Articular chondrocyte of knee joint (primary cell): ENCODE data around the gene RXFP4. TPM values are rescaled to one million over a fixed set of nuclear protein-coding genes. Genes with fewer than 3 reads are reported as not detected.

Experiments used
- small RNA-seq: library from RNA; depleted of rRNA; stranded (forward); fragments of <200 nt; gene quantifications from one replicate; pipeline ENCODE3, GENCODE V24; 2012
- total RNA-seq: library from RNA; depleted of rRNA; stranded (reverse); fragments of >200 nt; gene quantifications from 2 replicates; pipeline ENCODE4 v1.2.3, GENCODE V29; 2012

RXFP4 gene, protein sequence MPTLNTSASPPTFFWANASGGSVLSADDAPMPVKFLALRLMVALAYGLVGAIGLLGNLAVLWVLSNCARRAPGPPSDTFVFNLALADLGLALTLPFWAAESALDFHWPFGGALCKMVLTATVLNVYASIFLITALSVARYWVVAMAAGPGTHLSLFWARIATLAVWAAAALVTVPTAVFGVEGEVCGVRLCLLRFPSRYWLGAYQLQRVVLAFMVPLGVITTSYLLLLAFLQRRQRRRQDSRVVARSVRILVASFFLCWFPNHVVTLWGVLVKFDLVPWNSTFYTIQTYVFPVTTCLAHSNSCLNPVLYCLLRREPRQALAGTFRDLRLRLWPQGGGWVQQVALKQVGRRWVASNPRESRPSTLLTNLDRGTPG
- total RNA-seq: not detected in 2 replicates

DNA sequence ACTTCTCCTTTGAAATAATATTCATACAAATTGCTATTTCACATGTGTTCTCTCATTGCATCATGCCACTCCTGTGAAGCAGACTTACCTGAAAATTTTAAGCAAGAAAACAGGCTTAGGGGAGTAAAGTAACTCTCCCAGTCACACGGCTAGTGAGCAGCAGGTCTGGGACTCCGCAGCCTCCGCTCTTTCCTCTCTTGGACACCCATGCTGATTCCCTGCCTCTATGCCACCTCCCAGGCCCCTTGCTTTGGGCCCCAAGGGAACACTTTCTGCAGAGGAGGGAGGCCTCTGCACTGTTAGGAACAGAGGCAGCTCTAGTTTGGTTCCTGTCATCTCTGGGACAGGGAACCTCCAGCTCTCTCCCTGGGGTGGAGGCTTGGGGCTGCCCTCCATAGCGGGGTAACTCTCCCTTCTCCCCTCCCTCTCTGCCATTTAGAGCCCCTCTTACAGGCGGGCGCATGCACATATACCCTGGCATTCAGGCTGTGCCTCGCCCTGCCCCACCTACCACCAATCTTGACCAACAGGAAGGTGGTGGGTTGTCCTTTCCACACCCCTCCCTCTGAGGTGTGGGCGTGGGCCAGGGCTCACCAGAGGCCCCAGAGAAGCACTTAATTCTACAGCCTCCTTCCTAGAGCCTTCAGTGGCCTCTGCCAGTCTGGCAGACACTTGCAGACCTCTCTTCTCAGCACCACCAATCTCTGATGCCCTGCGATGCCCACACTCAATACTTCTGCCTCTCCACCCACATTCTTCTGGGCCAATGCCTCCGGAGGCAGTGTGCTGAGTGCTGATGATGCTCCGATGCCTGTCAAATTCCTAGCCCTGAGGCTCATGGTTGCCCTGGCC, at the start of gene RXFP4:
RXFP4 (plus strand) TSS at position 646 of the 852 bp plus-strand sequence; CDS start at position 718, 72 bp downstream.

DNA sequence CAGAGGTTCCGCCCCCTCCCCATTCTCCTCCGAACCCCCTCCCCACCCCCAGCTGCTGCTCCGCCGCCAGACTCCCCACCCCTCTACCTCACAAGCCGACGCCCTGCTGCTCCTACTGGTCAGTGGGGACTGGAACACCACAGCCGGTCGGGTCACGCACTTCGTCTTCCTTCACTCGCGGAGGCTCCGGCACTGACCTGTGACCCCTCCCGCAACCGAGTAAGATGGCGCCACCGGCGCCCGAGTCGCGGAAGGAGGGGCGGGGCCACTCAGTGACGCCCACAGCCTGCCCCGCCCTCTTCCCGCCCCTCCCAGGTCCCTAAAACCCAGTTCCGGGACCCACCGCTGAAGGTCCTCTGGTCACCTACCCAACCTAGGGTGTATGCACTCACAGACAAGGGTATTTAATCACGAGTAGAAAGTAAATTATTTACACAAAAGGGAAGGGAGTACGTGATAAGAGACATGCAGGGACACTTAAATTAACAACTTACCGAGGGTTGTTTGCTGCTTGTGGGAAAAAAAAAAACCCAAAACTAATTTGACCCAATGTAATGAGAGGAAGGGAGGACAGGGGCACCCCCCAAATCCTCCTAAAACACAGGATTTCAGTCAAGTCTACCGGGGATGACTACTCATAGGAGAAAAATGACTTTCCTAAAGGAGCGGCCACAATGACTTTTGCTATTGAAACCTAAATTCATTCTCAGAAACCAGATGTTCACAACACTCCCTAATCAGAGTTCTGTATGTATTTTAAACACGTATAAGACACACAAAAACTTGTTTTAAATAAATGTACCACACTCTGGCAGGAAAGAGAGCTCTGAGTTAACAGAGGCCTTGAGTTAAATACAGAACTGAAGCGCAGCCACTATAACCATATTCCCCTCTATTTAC, 30.0 kb upstream of the RXFP4 start, which contains the start of gene RIT1:
RIT1 (minus strand) TSS at position 194 of the 900 bp plus-strand sequence. CDS start 588 bp downstream, outside the sequence.

GRCh38 chr1:155934097-155934935, 7.1 kb upstream of the RXFP4 start, which contains the start of gene KHDC4:
Gene KHDC4 (minus strand): TSS chr1:155934413. CDS start chr1:155934373, 40 bp downstream.

DNA sequence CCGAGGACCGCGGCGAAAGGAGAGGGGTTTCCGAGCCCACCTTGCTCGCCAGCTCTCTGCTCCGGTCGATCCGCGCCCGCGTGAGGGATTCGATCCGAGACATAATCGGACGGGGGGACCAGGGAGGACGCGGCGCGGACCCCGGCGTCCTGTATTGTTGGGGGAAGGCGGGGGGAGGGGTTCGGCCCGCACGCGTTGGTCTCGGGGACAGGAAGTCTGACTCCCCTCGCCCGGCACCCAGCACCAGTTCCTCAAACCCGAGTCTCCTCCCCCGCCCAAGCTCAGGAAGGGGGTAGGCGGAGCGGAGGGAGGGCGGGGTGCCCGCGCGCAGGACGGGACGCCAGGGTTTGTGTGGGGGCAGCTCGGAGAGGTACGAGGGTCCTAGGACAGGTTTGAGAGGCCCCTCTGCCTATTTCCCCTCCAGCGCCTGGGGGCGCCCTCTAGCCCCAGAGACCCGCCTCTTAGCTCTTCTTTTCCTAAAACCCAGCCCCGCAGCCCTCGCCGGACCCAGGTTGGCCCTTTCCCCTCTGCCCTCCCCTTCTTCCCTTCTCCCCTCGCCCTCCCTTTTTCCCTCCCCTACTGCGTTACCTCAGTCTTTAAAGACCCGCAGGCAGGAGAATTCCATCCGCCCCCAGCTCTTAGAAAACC, 37.0 kb downstream of the RXFP4 start, which contains the start of gene ARHGEF2:
ARHGEF2 (minus strand) TSS at position 223 of the 648 bp plus-strand sequence; CDS start at position 103, 120 bp downstream.

Small RNAs within 50 kb of the gene (small RNA-seq; reads per million reads assigned to genes)
- gene MIR6738: not detected
- not detected for gene RF00015
- gene SCARNA4: not detected
- 106 reads per million, percentile 98 among the genes with 10 or more reads in this experiment for gene SNORA80E

Other genes starting within 250 kb of the RXFP4 start
- gene GON4L, start 84.4 kb upstream of the RXFP4 start, total RNA-seq: 44.4 and 44.8 TPM in 2 replicates
- 38.2 and 45.9 TPM in 2 replicates for gene SYT11, start 82.1 kb upstream of the RXFP4 start, total RNA-seq
- 38.8 and 42.3 TPM in 2 replicates for gene RIT1, start 30.3 kb upstream of the RXFP4 start, total RNA-seq
- 24.6 and 29.1 TPM in 2 replicates for gene KHDC4, start 7.2 kb upstream of the RXFP4 start, total RNA-seq
- gene ARHGEF2, start 36.9 kb downstream of the RXFP4 start, total RNA-seq: 97.5 and 117 TPM in 2 replicates
- 513 and 533 TPM in 2 replicates for gene SSR2, start 79.3 kb downstream of the RXFP4 start, total RNA-seq
- gene UBQLN4, start 112.2 kb downstream of the RXFP4 start, total RNA-seq: 9.9 and 12.3 TPM in 2 replicates
- 35.1 and 35.9 TPM in 2 replicates for gene LAMTOR2, start 113.1 kb downstream of the RXFP4 start, total RNA-seq
- 0.13 TPM in 1 of 2 replicates, not detected in the other for gene RAB25, start 119.5 kb downstream of the RXFP4 start, total RNA-seq
- 0.91 and 1.1 TPM in 2 replicates for gene MEX3A, start 140.8 kb downstream of the RXFP4 start, total RNA-seq
- 866 and 1,017 TPM in 2 replicates for gene LMNA, start 173.1 kb downstream of the RXFP4 start, total RNA-seq
- 2.5 and 2.9 TPM in 2 replicates for gene SEMA4A, start 211.9 kb downstream of the RXFP4 start, total RNA-seq